Measurements from ENCODE around the gene GAPT. TPM values are rescaled to one million over a fixed set of nuclear protein-coding genes. Genes with fewer than 3 reads are reported as not detected.

GAPT gene
- total and polyA plus RNA-seq, 8 donors, result 0.63 to 18.3 (median 1.0) TPM

DNA sequence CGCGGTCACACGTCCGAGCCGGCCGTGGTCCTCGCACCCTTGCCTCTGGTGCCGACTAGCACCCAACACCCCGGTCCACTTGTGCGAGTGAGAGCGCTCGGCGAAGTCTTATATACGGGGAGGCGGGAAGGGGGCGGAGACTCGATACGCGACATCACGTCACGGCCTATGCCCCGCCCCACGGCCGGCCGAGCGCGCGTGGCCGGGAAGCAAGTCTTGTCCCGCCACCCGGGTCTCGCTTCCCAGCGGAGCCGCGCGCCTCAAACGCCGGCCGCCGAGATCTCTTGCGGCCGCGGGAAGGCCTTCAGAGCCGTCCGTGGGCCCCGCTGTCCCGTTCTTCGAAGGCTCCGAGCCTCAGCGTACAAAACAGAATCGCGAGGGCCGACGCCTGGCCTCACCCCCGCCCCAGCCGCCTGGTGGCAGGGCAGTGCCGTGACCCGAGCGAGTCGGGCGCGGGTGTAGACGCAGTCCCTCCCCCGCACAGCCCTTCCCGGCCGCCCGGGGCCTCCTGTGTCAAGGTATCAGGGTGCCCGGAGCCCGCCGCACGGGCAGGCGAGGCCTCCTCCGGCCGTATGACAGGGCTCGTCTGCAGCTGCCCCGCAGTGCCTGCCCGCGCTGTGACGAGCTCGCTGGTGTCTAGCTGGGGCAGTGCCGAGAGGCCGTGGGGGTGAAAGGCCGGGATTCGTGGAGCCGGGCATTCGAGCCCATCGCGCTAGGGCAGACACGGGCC, 31.1 kb upstream of the GAPT start, which contains the start of gene PLK2:
TSS of gene PLK2 (minus strand) at position 85 of the 730 bp plus-strand sequence. CDS start 127 bp downstream, outside the sequence.
- ATAC-seq (peak; percentile 92), DNase-seq (peak; percentile 94 to 97 (median 96))
- intact Hi-C loops (cut with DNase I), result loop anchor here in 1 of 2 donors (5.0 kb wide), 2 partner anchors 678 to 1163 kb away; no protein-coding TSS in a partner anchor
- H3K27me3 ChIP-seq, result peaks cover 0 to 20% of the 10 kb centered on the region in 2 donors
- H3K9me3 ChIP-seq, result no peaks in the 10 kb centered on the region
- peaks cover 0 to 18% of the 10 kb centered on the region in 2 donors for H3K36me3 ChIP-seq
- H3K4me3 ChIP-seq, result peak within 1 kb of the TSS; percentile 62 to 77
- TF ChIP-seq, protein P1, sequence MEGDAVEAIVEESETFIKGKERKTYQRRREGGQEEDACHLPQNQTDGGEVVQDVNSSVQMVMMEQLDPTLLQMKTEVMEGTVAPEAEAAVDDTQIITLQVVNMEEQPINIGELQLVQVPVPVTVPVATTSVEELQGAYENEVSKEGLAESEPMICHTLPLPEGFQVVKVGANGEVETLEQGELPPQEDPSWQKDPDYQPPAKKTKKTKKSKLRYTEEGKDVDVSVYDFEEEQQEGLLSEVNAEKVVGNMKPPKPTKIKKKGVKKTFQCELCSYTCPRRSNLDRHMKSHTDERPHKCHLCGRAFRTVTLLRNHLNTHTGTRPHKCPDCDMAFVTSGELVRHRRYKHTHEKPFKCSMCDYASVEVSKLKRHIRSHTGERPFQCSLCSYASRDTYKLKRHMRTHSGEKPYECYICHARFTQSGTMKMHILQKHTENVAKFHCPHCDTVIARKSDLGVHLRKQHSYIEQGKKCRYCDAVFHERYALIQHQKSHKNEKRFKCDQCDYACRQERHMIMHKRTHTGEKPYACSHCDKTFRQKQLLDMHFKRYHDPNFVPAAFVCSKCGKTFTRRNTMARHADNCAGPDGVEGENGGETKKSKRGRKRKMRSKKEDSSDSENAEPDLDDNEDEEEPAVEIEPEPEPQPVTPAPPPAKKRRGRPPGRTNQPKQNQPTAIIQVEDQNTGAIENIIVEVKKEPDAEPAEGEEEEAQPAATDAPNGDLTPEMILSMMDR (IDR thresholded peaks at IDR 0.05), result peak; percentile 35 to 52
- H3K27ac ChIP-seq, result peak within 1 kb of the TSS; percentile 96 to 99
- peaks cover 0 to 24% of the 10 kb centered on the region in 2 donors for H3K4me1 ChIP-seq

DNA sequence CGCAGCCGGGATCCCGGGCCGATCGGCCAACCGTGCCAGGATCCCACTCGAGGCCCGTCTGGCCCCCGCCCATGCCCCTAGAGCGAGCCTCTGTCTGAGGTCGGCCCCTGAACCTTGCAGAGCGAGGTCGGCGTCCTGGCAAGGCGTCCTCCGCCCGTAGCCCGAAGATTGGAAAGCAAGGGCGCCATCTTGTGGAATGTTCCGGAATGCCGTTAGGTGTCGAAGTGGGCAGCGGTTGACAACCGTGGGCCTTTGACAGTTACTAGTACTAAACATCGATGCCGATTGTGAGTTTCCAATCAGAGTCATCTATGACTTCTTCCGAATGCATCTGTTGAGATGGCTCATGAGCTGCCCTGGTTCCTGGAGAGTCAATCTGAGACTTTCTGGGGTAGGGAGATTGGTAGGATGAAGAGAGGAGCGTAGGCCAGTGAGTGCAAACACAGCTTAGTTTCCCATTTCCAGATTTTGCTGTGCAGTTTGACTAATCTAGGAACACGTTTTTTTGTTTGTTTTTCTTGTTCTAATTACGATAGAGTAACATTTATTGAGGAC, 30.4 kb upstream of the GAPT start:
- H3K4me3 ChIP-seq, result peak overlapping the region; percentile 62 to 77
- peak; percentile 86 for ATAC-seq
- DNase-seq, result peak; percentile 89 to 94 (median 93)
- H3K4me1 ChIP-seq, result peaks cover 0 to 23% of the 10 kb centered on the region in 2 donors
- TF ChIP-seq, protein P1 (IDR thresholded peaks at IDR 0.05), result peak; percentile 52 to 69
- intact Hi-C loops (cut with DNase I), result loop anchor here in 1 of 2 donors (5.0 kb wide), 2 partner anchors 679 to 1164 kb away; no protein-coding TSS in a partner anchor
- H3K27ac ChIP-seq, result peak overlapping the region; percentile 96 to 99
- peaks cover 0 to 20% of the 10 kb centered on the region in 2 donors for H3K27me3 ChIP-seq
- no peaks in the 10 kb centered on the region for H3K9me3 ChIP-seq
- peaks cover 0 to 11% of the 10 kb centered on the region in 2 donors for H3K36me3 ChIP-seq

DNA sequence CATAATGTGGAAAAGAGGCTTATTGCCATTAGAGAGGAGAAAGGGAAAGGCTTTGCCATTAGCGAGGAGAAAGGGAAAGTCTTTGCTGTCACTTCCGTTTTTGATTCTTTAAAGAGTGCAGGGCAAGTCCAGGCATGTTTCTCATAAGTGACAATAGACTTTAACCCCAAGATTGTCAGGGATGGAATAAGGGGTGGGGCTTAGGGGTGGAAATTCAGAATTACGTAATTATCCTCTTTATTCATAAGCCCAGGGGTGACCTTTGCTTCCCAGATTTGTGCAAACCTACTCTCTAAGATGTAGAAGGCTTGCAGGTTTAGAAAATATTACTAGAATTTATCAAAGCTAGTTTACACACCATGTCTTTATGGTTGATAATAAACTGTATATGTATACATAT, 29.1 kb upstream of the GAPT start:
- ATAC-seq (no peak), DNase-seq (no peak)
- Histone ChIP-seq H3K27me3 (peaks cover 0 to 20% of the 10 kb centered on the region in 2 donors), H3K4me3 (no peak overlapping the region), H3K4me1 (peaks cover 0 to 17% of the 10 kb centered on the region in 2 donors), H3K27ac (no peak overlapping the region), H3K36me3 (no peaks in the 10 kb centered on the region), H3K9me3 (no peaks in the 10 kb centered on the region)
- TF ChIP-seq, protein P1 (IDR thresholded peaks at IDR 0.05), result no peak
- intact Hi-C loops (cut with DNase I), result loop anchor here in 1 of 2 donors (5.0 kb wide), 2 partner anchors 680 to 1165 kb away; no protein-coding TSS in a partner anchor

DNA sequence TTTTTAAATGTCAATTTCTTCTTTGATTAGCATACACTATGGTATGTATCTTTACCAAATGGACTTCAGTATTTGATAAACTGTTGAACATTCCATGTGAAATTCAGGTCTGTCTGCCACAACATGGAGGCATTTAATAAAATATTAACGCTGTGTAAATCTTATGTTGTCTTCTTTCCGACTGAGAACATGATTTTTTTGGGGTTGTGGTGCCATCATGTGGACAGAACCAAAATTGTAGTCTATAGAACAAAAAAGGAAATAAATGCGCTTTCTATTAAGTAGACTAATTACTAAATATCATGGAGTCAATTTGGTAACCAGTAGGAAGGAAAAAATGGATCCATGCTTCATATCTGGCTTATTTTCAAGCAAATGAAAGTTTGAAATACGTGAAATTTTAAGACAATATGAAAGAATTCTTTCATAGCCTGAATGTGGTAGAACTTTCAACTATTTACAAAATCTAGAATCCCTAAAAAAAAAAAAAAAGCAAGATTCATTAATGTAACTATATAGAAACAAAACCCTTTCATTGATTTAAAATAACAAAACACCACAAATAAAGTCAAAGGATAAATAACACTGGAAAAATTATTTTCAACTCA, 28.5 kb upstream of the GAPT start:
- Histone ChIP-seq H3K4me3 (no peak overlapping the region), H3K27ac (no peak overlapping the region), H3K4me1 (peaks cover 0 to 17% of the 10 kb centered on the region in 2 donors), H3K27me3 (peaks cover 0 to 20% of the 10 kb centered on the region in 2 donors), H3K9me3 (no peaks in the 10 kb centered on the region), H3K36me3 (no peaks in the 10 kb centered on the region)
- intact Hi-C loops (cut with DNase I), result loop anchor here in 1 of 2 donors (5.0 kb wide), 2 partner anchors 680 to 1165 kb away; no protein-coding TSS in a partner anchor
- ATAC-seq, result no peak
- TF ChIP-seq, protein P1 (IDR thresholded peaks at IDR 0.05), result peak; percentile 36 to 66
- peak in 2 of 4 donors; percentile 63 to 73 for DNase-seq

Measured in left lung (tissue), 10 donors.